Right lobe of liver (tissue), 6 donors: ENCODE results near the gene HCAR2. TPM values are rescaled to one million over a fixed set of nuclear protein-coding genes. Genes with fewer than 3 reads are reported as not detected.
A peak's percentile ranks its signal among the peaks of the same experiment; 100 is the strongest.
"Not testable (repeated sequence)": the region's sequence is repeated elsewhere in the genome, so short reads cannot be mapped to it uniquely, and the experiment has no call there.

Experiments used
- ATAC-seq, 4 donors: fragments of 200-7000 bp; cut with Tn5 transposase; one replicate each; pipeline ENCODE4 v1.9.1; 2020; ENCODE audit warnings: mild to moderate bottlenecking in 4 of 4, moderate library complexity in 4 of 4
- DNase-seq, 3 donors: peaks; one replicate each; pipeline ENCODE4 v3.0.0-alpha.2; 2020
- H3K27ac ChIP-seq, 3 donors: fragments of 200-600 bp; one replicate each; pipeline ENCODE4 v1.8.0; 2022
- H3K27me3 ChIP-seq, 2 donors: fragments of 200-600 bp; one replicate each; pipeline ENCODE4 v1.8.0; 2022
- H3K36me3 ChIP-seq, 4 donors: fragments of 200-600 bp; sonication (generic) in 1 of 4; one replicate each; pipeline versions ENCODE4 v1.5.1 to v1.8.0; 2017 to 2022; ENCODE audit warnings: control low read depth in 1 of 4
- H3K4me1 ChIP-seq, 4 donors: fragments of 200-600 bp; sonication (generic) in 1 of 4; one replicate each; pipeline versions ENCODE4 v1.5.1 to v1.8.0; 2017 to 2022; ENCODE audit warnings: control low read depth in 1 of 4
- H3K4me3 ChIP-seq, 3 donors: fragments of 200-600 bp; one replicate each; pipeline ENCODE4 v1.8.0; 2022
- H3K9me3 ChIP-seq, 4 donors: fragments of 200-600 bp; sonication (generic) in 1 of 4; one replicate each; pipeline versions ENCODE4 v1.5.1 to v1.8.0; 2017 to 2022; ENCODE audit warnings: control low read depth in 1 of 4
- POLR2A ChIP-seq: fragments of 450-650 bp; IDR thresholded peaks from one replicate; pipeline ENCODE4 v1.6.1; 2017; ENCODE audit warnings: antibody characterized with exemption, mild to moderate bottlenecking
- WGBS: methylation state at CpG from one replicate; pipeline ENCODE4 v1.1.6; 2018; ENCODE audit warnings: low coverage, low lambda C conversion rate; ENCODE audit not compliant: insufficient coverage; ENCODE audit errors: missing lambda C conversion rate; 5-methylcytosine and 5-hydroxymethylcytosine counted together
- intact Hi-C, 2 donors: fragments of 100-400 bp; cut with DNase I; formaldehyde crosslinking; loops; one replicate each; pipeline versions ENCODE4 v1.11.2 to v1.14.1; 2022
- total RNA-seq, 6 experiments: library from RNA; depleted of rRNA in 2 of 6; stranded (reverse); fragments of >200 nt in 2 of 6; fragmentation: NEBNext Ultra II Directional in 3 of 6; extraction: Animal tissue kit (Norgen Biotek cat#: 25700) in 3 of 6; gene quantifications; one replicate each; pipeline versions ENCODE4 v1.1.0 to v1.2.4, GENCODE V29; 2016 to 2023
- TF ChIP-seq, protein P1 (sequence below), 4 donors: fragments of 200-600 bp in 3 of 4; fragments of 450-650 bp in 1 of 4; IDR thresholded peaks; one replicate each; pipeline versions ENCODE4 v1.5.1 to v1.8.0; 2016 to 2022; ENCODE audit warnings: antibody characterized with exemption in 4 of 4, mild to moderate bottlenecking in 2 of 4
- donor health status: DM: no; HTN: yes; CAD: no.
- donor health status: DM: no; HTN: no; CAD: no.
- donor health status: DM: no; HTN: no; CAD: no.
- donor health status: DM: no; HTN: yes; CAD: no.
- donor health status: DM: no; HTN: yes; CAD: no.

The HCAR2 gene
- total RNA-seq, 6 experiments from 2014 or later: 0.14 to 4.5 (median 0.41) TPM; not detected in 2

- WGBS: 85% methylated on average over 2 of the region's 2 CpGs
- not testable (repeated sequence) for H3K36me3 ChIP-seq
Measured at GRCh38 chr12:122696922-122697321, 6.2 kb downstream of the HCAR2 start.

DNA sequence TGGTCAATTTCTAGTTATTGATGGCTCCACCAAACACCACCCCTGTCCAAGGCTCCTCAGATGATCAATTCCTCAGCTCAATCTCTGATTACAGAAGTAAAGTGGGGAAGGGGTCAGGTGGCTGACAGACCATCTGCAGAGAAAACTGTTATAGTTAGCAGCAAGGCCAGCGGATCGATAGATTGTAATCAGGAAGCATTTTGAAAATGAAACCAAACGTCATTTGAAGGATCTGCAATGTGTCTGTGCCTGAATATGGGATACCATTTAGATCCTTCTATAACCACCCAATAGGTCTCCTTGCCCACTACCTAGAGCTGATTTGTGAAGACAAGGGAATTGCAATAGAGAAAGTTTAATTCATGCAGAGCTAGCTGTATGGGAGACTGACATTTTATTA lies 11.6 kb downstream of the HCAR2 start:
- intact Hi-C loops: no loop called here
- H3K27ac ChIP-seq: no peak overlapping the region
- TF ChIP-seq POLR2A: no peak
- TF ChIP-seq, protein P1, sequence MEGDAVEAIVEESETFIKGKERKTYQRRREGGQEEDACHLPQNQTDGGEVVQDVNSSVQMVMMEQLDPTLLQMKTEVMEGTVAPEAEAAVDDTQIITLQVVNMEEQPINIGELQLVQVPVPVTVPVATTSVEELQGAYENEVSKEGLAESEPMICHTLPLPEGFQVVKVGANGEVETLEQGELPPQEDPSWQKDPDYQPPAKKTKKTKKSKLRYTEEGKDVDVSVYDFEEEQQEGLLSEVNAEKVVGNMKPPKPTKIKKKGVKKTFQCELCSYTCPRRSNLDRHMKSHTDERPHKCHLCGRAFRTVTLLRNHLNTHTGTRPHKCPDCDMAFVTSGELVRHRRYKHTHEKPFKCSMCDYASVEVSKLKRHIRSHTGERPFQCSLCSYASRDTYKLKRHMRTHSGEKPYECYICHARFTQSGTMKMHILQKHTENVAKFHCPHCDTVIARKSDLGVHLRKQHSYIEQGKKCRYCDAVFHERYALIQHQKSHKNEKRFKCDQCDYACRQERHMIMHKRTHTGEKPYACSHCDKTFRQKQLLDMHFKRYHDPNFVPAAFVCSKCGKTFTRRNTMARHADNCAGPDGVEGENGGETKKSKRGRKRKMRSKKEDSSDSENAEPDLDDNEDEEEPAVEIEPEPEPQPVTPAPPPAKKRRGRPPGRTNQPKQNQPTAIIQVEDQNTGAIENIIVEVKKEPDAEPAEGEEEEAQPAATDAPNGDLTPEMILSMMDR (IDR thresholded peaks at IDR 0.05): no peak
- H3K4me1 ChIP-seq: no peaks in the 10 kb centered on the region
- no peaks in the 10 kb centered on the region for H3K9me3 ChIP-seq
- ATAC-seq: peak in 3 of 4 donors; percentile 39 to 66 (median 48)
- H3K27me3 ChIP-seq: no peaks in the 10 kb centered on the region
- WGBS: 22% methylated on average over 3 of the region's 3 CpGs
- no peaks in the 10 kb centered on the region for H3K36me3 ChIP-seq
- H3K4me3 ChIP-seq: no peak overlapping the region
- no peak for DNase-seq

More at GRCh38 chr12:122696922-122697321, 6.2 kb downstream of the HCAR2 start:
- H3K9me3 ChIP-seq, H3K4me3 ChIP-seq, H3K4me1 ChIP-seq, H3K27ac ChIP-seq, DNase-seq, H3K27me3 ChIP-seq, intact Hi-C loops, ATAC-seq: not testable (repeated sequence)

GRCh38 chr12:122688291-122688690 lies 14.9 kb downstream of the HCAR2 start:
- no peaks in the 10 kb centered on the region for H3K9me3 ChIP-seq
- intact Hi-C loops: no loop called here
- TF ChIP-seq, protein P1 (IDR thresholded peaks at IDR 0.05): no peak
- TF ChIP-seq POLR2A: no peak
- H3K27ac ChIP-seq: no peak overlapping the region
- H3K4me3 ChIP-seq: no peak overlapping the region
- no peaks in the 10 kb centered on the region for H3K36me3 ChIP-seq
- no peaks in the 10 kb centered on the region for H3K27me3 ChIP-seq
- peaks cover 0 to 6% (median 0%) of the 10 kb centered on the region in 4 donors for H3K4me1 ChIP-seq
- 81% methylated on average over 3 of the region's 3 CpGs for WGBS
- ATAC-seq: no peak
- DNase-seq: no peak

- H3K27me3 ChIP-seq: no peaks in the 10 kb centered on the region
- no peak for ATAC-seq
- no peak overlapping the region for H3K27ac ChIP-seq
- DNase-seq: no peak
- no peaks in the 10 kb centered on the region for H3K9me3 ChIP-seq
- no peaks in the 10 kb centered on the region for H3K36me3 ChIP-seq
- WGBS: 68% methylated on average over 5 of the region's 5 CpGs
- H3K4me1 ChIP-seq: peaks cover 0 to 6% (median 0%) of the 10 kb centered on the region in 4 donors
- intact Hi-C loops: no loop called here
- no peak for TF ChIP-seq POLR2A
- TF ChIP-seq, protein P1 (IDR thresholded peaks at IDR 0.05): no peak
- no peak overlapping the region for H3K4me3 ChIP-seq
Measured at GRCh38 chr12:122687086-122687485, 16.1 kb downstream of the HCAR2 start.

GRCh38 chr12:122686538-122686937 lies 16.6 kb downstream of the HCAR2 start:
- intact Hi-C loops: no loop called here
- WGBS: 87% methylated on average over 3 of the region's 3 CpGs
- no peak for TF ChIP-seq POLR2A
- TF ChIP-seq, protein P1 (IDR thresholded peaks at IDR 0.05): no peak
- DNase-seq: no peak
- ATAC-seq: no peak
- peaks cover 0 to 6% (median 0%) of the 10 kb centered on the region in 4 donors for H3K4me1 ChIP-seq
- no peaks in the 10 kb centered on the region for H3K9me3 ChIP-seq
- no peak overlapping the region for H3K27ac ChIP-seq
- H3K4me3 ChIP-seq: no peak overlapping the region
- H3K27me3 ChIP-seq: no peaks in the 10 kb centered on the region
- H3K36me3 ChIP-seq: no peaks in the 10 kb centered on the region
